ENCODE measurements around the gene APOL6. TPM values are rescaled to one million over a fixed set of nuclear protein-coding genes. Genes with fewer than 3 reads are reported as not detected.
"Not testable (repeated sequence)": the region's sequence is repeated elsewhere in the genome, so short reads cannot be mapped to it uniquely, and the experiment has no call there.

The APOL6 gene
- total RNA-seq, 2 experiments from 2014 or later: 62.3 to 63.2 TPM

- Mint-ChIP-seq H3K27me3 (ENCODE audit: low read depth) (no peaks in the 10 kb centered on the region), H3K36me3 (ENCODE audit: low read depth) (peaks cover 85% of the 10 kb centered on the region), H3K4me3 (no peak overlapping the region), H3K27ac (no peak overlapping the region), H3K4me1 (ENCODE audit: low read depth) (peaks cover 49% of the 10 kb centered on the region), H3K9me3 (ENCODE audit: insufficient read depth) (peaks cover 36% of the 10 kb centered on the region)
- CTCF ChIA-PET: interaction anchor here (0.9 to 1.5 kb wide), 3 partner anchors 15 to 403 kb away, joined by 3 to 7 read pairs (median 6); partner anchors contain the start of gene APOL6
- ATAC-seq (no peak), DNase-seq (no peak)
- POLR2A ChIA-PET: interaction anchor here (0.7 to 1.9 kb wide), 2 partner anchors 14 to 33 kb away, joined by 3 to 13 read pairs; partner anchors contain the start of gene APOL6
These were observed 14.7 kb downstream of the APOL6 start for GRCh38 chr22:35662914-35663313.

GRCh38 chr22:35663371-35663770, 15.1 kb downstream of the APOL6 start:
- ChIA-PET CTCF (interaction anchor here (0.7 to 1.5 kb wide), 4 partner anchors 15 to 402 kb away, joined by 3 to 7 read pairs (median 4); partner anchors contain the start of gene APOL6), POLR2A (interaction anchor here (0.7 to 1.9 kb wide), 3 partner anchors 14 to 33 kb away, joined by 3 to 13 read pairs (median 9); partner anchors contain the start of gene APOL6)
- no peaks in the 10 kb centered on the region for H3K27me3 Mint-ChIP-seq (ENCODE audit: low read depth)
- peaks cover 32% of the 10 kb centered on the region for H3K9me3 Mint-ChIP-seq (ENCODE audit: insufficient read depth)
- no peak for DNase-seq
- no peak overlapping the region for H3K27ac Mint-ChIP-seq
- H3K4me3 Mint-ChIP-seq: no peak overlapping the region
- no peak for ATAC-seq
- peaks cover 45% of the 10 kb centered on the region for H3K4me1 Mint-ChIP-seq (ENCODE audit: low read depth)
- H3K36me3 Mint-ChIP-seq (ENCODE audit: low read depth): peaks cover 85% of the 10 kb centered on the region

GRCh38 chr22:35664955-35665587, 16.8 kb downstream of the APOL6 start:
- CTCF ChIA-PET: interaction anchor here (1.1 kb wide), 1 partner anchor 17 kb away, joined by 3 read pairs; the partner anchor contains the start of gene APOL6
- Mint-ChIP-seq H3K27ac (no peak overlapping the region), H3K9me3 (ENCODE audit: insufficient read depth) (peaks cover 27% of the 10 kb centered on the region), H3K27me3 (ENCODE audit: low read depth) (no peaks in the 10 kb centered on the region), H3K4me3 (no peak overlapping the region), H3K4me1 (ENCODE audit: low read depth) (peaks cover 29% of the 10 kb centered on the region), H3K36me3 (ENCODE audit: low read depth) (peaks cover 73% of the 10 kb centered on the region)
- POLR2A ChIA-PET: interaction anchor here (1.7 kb wide), 1 partner anchor 16 kb away, joined by 9 read pairs; the partner anchor contains the start of gene APOL6
- DNase-seq (no peak), ATAC-seq (no peak)

- ATAC-seq; H3K27ac Mint-ChIP-seq; CTCF ChIA-PET; H3K27me3 Mint-ChIP-seq (ENCODE audit: low read depth); DNase-seq; H3K4me3 Mint-ChIP-seq: not testable (repeated sequence)
- H3K9me3 Mint-ChIP-seq (ENCODE audit: insufficient read depth): peaks cover 27% of the 10 kb centered on the region
- peaks cover 56% of the 10 kb centered on the region for H3K36me3 Mint-ChIP-seq (ENCODE audit: low read depth)
- peaks cover 13% of the 10 kb centered on the region for H3K4me1 Mint-ChIP-seq (ENCODE audit: low read depth)
- POLR2A ChIA-PET: interaction anchor here (1.0 kb wide), 1 partner anchor 38 kb away, joined by 3 read pairs; no protein-coding TSS in a partner anchor
These were observed 18.5 kb downstream of the APOL6 start for GRCh38 chr22:35666699-35667098.

- ChIA-PET POLR2A (no interaction called here), CTCF (no interaction called here)
- no peak for ATAC-seq
- H3K9me3 Mint-ChIP-seq (ENCODE audit: insufficient read depth): peaks cover 15% of the 10 kb centered on the region
- H3K4me3 Mint-ChIP-seq: no peak overlapping the region
- peaks cover 13% of the 10 kb centered on the region for H3K36me3 Mint-ChIP-seq (ENCODE audit: low read depth)
- H3K27ac Mint-ChIP-seq: no peak overlapping the region
- no peaks in the 10 kb centered on the region for H3K4me1 Mint-ChIP-seq (ENCODE audit: low read depth)
- H3K27me3 Mint-ChIP-seq (ENCODE audit: low read depth): no peaks in the 10 kb centered on the region
- no peak for DNase-seq
These were observed 26.1 kb downstream of the APOL6 start for GRCh38 chr22:35674335-35674734.

- H3K27me3 Mint-ChIP-seq (ENCODE audit: low read depth); H3K4me3 Mint-ChIP-seq; H3K4me1 Mint-ChIP-seq (ENCODE audit: low read depth); H3K27ac Mint-ChIP-seq; POLR2A ChIA-PET; CTCF ChIA-PET; ATAC-seq; DNase-seq: not testable (repeated sequence)
- H3K9me3 Mint-ChIP-seq (ENCODE audit: insufficient read depth): peaks cover 15% of the 10 kb centered on the region
- peaks cover 13% of the 10 kb centered on the region for H3K36me3 Mint-ChIP-seq (ENCODE audit: low read depth)
These were observed 27.8 kb downstream of the APOL6 start for GRCh38 chr22:35676065-35676464.

GRCh38 chr22:35677460-35678187, 29.4 kb downstream of the APOL6 start:
- ATAC-seq (no peak), DNase-seq (no peak)
- peaks cover 20% of the 10 kb centered on the region for H3K9me3 Mint-ChIP-seq (ENCODE audit: insufficient read depth)
- H3K36me3 Mint-ChIP-seq (ENCODE audit: low read depth): peaks cover 15% of the 10 kb centered on the region
- H3K27me3 Mint-ChIP-seq (ENCODE audit: low read depth): no peaks in the 10 kb centered on the region
- H3K4me1 Mint-ChIP-seq (ENCODE audit: low read depth): no peaks in the 10 kb centered on the region
- H3K4me3 Mint-ChIP-seq: no peak overlapping the region
- POLR2A ChIA-PET: interaction anchor here (1.2 kb wide), 1 partner anchor 42 kb away, joined by 3 read pairs; no protein-coding TSS in a partner anchor
- H3K27ac Mint-ChIP-seq: no peak overlapping the region
- CTCF ChIA-PET: interaction anchor here (0.8 to 1.2 kb wide), 2 partner anchors 30 to 388 kb away, joined by 3 read pairs; no protein-coding TSS in a partner anchor

GRCh38 chr22:35678836-35679235, 30.6 kb downstream of the APOL6 start:
- ChIA-PET CTCF (interaction anchor here (1.2 kb wide), 1 partner anchor 31 kb away, joined by 3 read pairs; no protein-coding TSS in a partner anchor), POLR2A (no interaction called here)
- peaks cover 3% of the 10 kb centered on the region for H3K27me3 Mint-ChIP-seq (ENCODE audit: low read depth)
- no peak overlapping the region for H3K27ac Mint-ChIP-seq
- H3K36me3 Mint-ChIP-seq (ENCODE audit: low read depth): peaks cover 15% of the 10 kb centered on the region
- H3K4me3 Mint-ChIP-seq: no peak overlapping the region
- DNase-seq: no peak
- no peaks in the 10 kb centered on the region for H3K4me1 Mint-ChIP-seq (ENCODE audit: low read depth)
- peaks cover 14% of the 10 kb centered on the region for H3K9me3 Mint-ChIP-seq (ENCODE audit: insufficient read depth)
- no peak for ATAC-seq

GRCh38 chr22:35679492-35679891, 31.2 kb downstream of the APOL6 start:
- H3K4me1 Mint-ChIP-seq (ENCODE audit: low read depth); DNase-seq; H3K27me3 Mint-ChIP-seq (ENCODE audit: low read depth); H3K4me3 Mint-ChIP-seq; ATAC-seq; H3K27ac Mint-ChIP-seq; CTCF ChIA-PET; POLR2A ChIA-PET: not testable (repeated sequence)
- Mint-ChIP-seq H3K9me3 (ENCODE audit: insufficient read depth) (peaks cover 14% of the 10 kb centered on the region), H3K36me3 (ENCODE audit: low read depth) (peaks cover 15% of the 10 kb centered on the region)

GRCh38 chr22:35681454-35682052, 33.3 kb downstream of the APOL6 start:
- ATAC-seq (no peak), DNase-seq (no peak)
- POLR2A ChIA-PET: no interaction called here
- Mint-ChIP-seq H3K9me3 (ENCODE audit: insufficient read depth) (peaks cover 11% of the 10 kb centered on the region), H3K4me1 (ENCODE audit: low read depth) (no peaks in the 10 kb centered on the region), H3K4me3 (no peak overlapping the region), H3K27ac (no peak overlapping the region), H3K36me3 (ENCODE audit: low read depth) (peaks cover 4% of the 10 kb centered on the region), H3K27me3 (ENCODE audit: low read depth) (peaks cover 3% of the 10 kb centered on the region)
- CTCF ChIA-PET: no interaction called here

- Mint-ChIP-seq H3K4me3 (no peak overlapping the region), H3K36me3 (ENCODE audit: low read depth) (peaks cover 2% of the 10 kb centered on the region), H3K27ac (no peak overlapping the region), H3K27me3 (ENCODE audit: low read depth) (peaks cover 3% of the 10 kb centered on the region), H3K9me3 (ENCODE audit: insufficient read depth) (peaks cover 11% of the 10 kb centered on the region), H3K4me1 (ENCODE audit: low read depth) (no peaks in the 10 kb centered on the region)
- DNase-seq: no peak
- ChIA-PET POLR2A (no interaction called here), CTCF (no interaction called here)
- ATAC-seq: no peak
These were observed 35.3 kb downstream of the APOL6 start for GRCh38 chr22:35683560-35683959.
